T-helper 17 cell (primary cell): ENCODE results near the gene B3GNT2. TPM values are rescaled to one million over a fixed set of nuclear protein-coding genes. Genes with fewer than 3 reads are reported as not detected.
A peak's percentile ranks its signal among the peaks of the same experiment; 100 is the strongest.
"Not testable (repeated sequence)": the region's sequence is repeated elsewhere in the genome, so short reads cannot be mapped to it uniquely, and the experiment has no call there.

Source experiments
- ATAC-seq: fragments of 150-1000 bp; cut with Tn5 transposase; 2 replicates; pipeline ENCODE4 v1.10.0; 2021; ENCODE audit warnings: mild to moderate bottlenecking, moderate library complexity
- DNase-seq, 3 donors: peaks; one replicate each; pipeline versions ENCODE4 v3.0.0 to v3.0.0-alpha.2; 2020 to 2021
- H3K9me3 ChIP-seq: one replicate; pipeline ENCODE4 v1.7.0; 2013; ENCODE audit warnings: low read length, mild to moderate bottlenecking; ENCODE audit not compliant: control insufficient read depth, poor library complexity, severe bottlenecking
- H3K27ac Mint-ChIP-seq: one replicate; pipeline ENCODE4 v1.8.0; 2022; ENCODE audit warnings: mild to moderate bottlenecking, moderate library complexity, mixed read lengths
- H3K27me3 Mint-ChIP-seq: one replicate; pipeline ENCODE4 v1.8.0; 2022; ENCODE audit warnings: mixed read lengths
- H3K36me3 Mint-ChIP-seq: one replicate; pipeline ENCODE4 v1.8.0; 2022; ENCODE audit warnings: low read depth, mixed read lengths
- H3K4me1 Mint-ChIP-seq: one replicate; pipeline ENCODE4 v1.8.0; 2022; ENCODE audit warnings: mild to moderate bottlenecking, mixed read lengths
- H3K4me3 Mint-ChIP-seq: one replicate; pipeline ENCODE4 v1.8.0; 2022; ENCODE audit warnings: mild to moderate bottlenecking, moderate library complexity, mixed read lengths
- total RNA-seq, 4 donors: library from RNA in 2 of 4; stranded (reverse) in 2 of 4; gene quantifications; one replicate each; pipeline ENCODE4 v1.2.3 and lab custom pipeline; 2022 to 2026

B3GNT2 gene
- total RNA-seq (10 to 100 TPM; 39.1 to 43.9 TPM), total RNA-seq (lab: John Stamatoyannopoulos, UW) (43.8 to 62.8 reads per million in 2 donors)

- Mint-ChIP-seq H3K4me3 (peak within 1 kb of the TSS; percentile 92), H3K4me1 (peaks cover 32% of the 10 kb centered on the region), H3K27me3 (no peaks in the 10 kb centered on the region), H3K27ac (peak within 1 kb of the TSS; percentile 89), H3K36me3 (no peaks in the 10 kb centered on the region)
- H3K9me3 ChIP-seq, result no peaks in the 10 kb centered on the region
- DNase-seq, result peak; percentile 77 to 85 (median 81)
- peak; percentile 81 for ATAC-seq
Measured at GRCh38 chr2:62195421-62196277, at the start of gene B3GNT2. TSS of gene B3GNT2 (plus strand) at chr2:62196115. CDS start at chr2:62222221, 26,106 bp downstream.

GRCh38 chr2:62146790-62147189, 49.1 kb upstream of the B3GNT2 start:
- not testable (repeated sequence) for H3K4me1 Mint-ChIP-seq, H3K36me3 Mint-ChIP-seq, H3K27ac Mint-ChIP-seq, ATAC-seq, H3K9me3 ChIP-seq, H3K27me3 Mint-ChIP-seq
- H3K4me3 Mint-ChIP-seq, result peak overlapping the region; percentile 25
- DNase-seq, result peak in 1 of 3 donors; percentile 9

- no peak for ATAC-seq
- no peak for DNase-seq
Measured at GRCh38 chr2:62147610-62148301, 48.2 kb upstream of the B3GNT2 start.

GRCh38 chr2:62149708-62150107, 46.2 kb upstream of the B3GNT2 start:
- H3K4me1 Mint-ChIP-seq, result peaks cover 2% of the 10 kb centered on the region
- no peak overlapping the region for H3K27ac Mint-ChIP-seq
- H3K4me3 Mint-ChIP-seq, result no peak overlapping the region
- no peaks in the 10 kb centered on the region for H3K9me3 ChIP-seq
- DNase-seq (no peak), ATAC-seq (no peak)
- no peaks in the 10 kb centered on the region for H3K27me3 Mint-ChIP-seq
- peaks cover 2% of the 10 kb centered on the region for H3K36me3 Mint-ChIP-seq

More at GRCh38 chr2:62147610-62148301, 48.2 kb upstream of the B3GNT2 start:
- no peaks in the 10 kb centered on the region for H3K9me3 ChIP-seq
- no peak overlapping the region for H3K4me3 Mint-ChIP-seq
- peaks cover 2% of the 10 kb centered on the region for H3K4me1 Mint-ChIP-seq
- H3K27ac Mint-ChIP-seq, result no peak overlapping the region
- peaks cover 2% of the 10 kb centered on the region for H3K36me3 Mint-ChIP-seq
- no peaks in the 10 kb centered on the region for H3K27me3 Mint-ChIP-seq

- Mint-ChIP-seq H3K27me3 (no peaks in the 10 kb centered on the region), H3K4me3 (no peak overlapping the region), H3K27ac (no peak overlapping the region), H3K4me1 (peaks cover 2% of the 10 kb centered on the region), H3K36me3 (peaks cover 2% of the 10 kb centered on the region)
- no peak for ATAC-seq
- no peaks in the 10 kb centered on the region for H3K9me3 ChIP-seq
- DNase-seq, result no peak
Measured at GRCh38 chr2:62150597-62151305, 45.2 kb upstream of the B3GNT2 start.

- DNase-seq, result no peak
Measured at GRCh38 chr2:62151306-62151638, 44.6 kb upstream of the B3GNT2 start.

GRCh38 chr2:62152000-62152399, 43.9 kb upstream of the B3GNT2 start:
- no peak for DNase-seq

More at GRCh38 chr2:62151306-62151638, 44.6 kb upstream of the B3GNT2 start:
- ATAC-seq, result no peak
- no peak overlapping the region for H3K27ac Mint-ChIP-seq
- H3K9me3 ChIP-seq, result no peaks in the 10 kb centered on the region
- H3K36me3 Mint-ChIP-seq, result peaks cover 2% of the 10 kb centered on the region
- no peaks in the 10 kb centered on the region for H3K27me3 Mint-ChIP-seq
- H3K4me3 Mint-ChIP-seq, result no peak overlapping the region
- H3K4me1 Mint-ChIP-seq, result peaks cover 2% of the 10 kb centered on the region

GRCh38 chr2:62156861-62157496, 38.9 kb upstream of the B3GNT2 start:
- DNase-seq (no peak), ATAC-seq (no peak)
- H3K27ac Mint-ChIP-seq, result no peak overlapping the region
- no peaks in the 10 kb centered on the region for H3K9me3 ChIP-seq
- H3K27me3 Mint-ChIP-seq, result no peaks in the 10 kb centered on the region
- H3K36me3 Mint-ChIP-seq, result no peaks in the 10 kb centered on the region
- H3K4me1 Mint-ChIP-seq, result no peaks in the 10 kb centered on the region
- no peak overlapping the region for H3K4me3 Mint-ChIP-seq

More at GRCh38 chr2:62152000-62152399, 43.9 kb upstream of the B3GNT2 start:
- H3K4me1 Mint-ChIP-seq, result peaks cover 2% of the 10 kb centered on the region
- no peaks in the 10 kb centered on the region for H3K27me3 Mint-ChIP-seq
- no peak for ATAC-seq
- no peak overlapping the region for H3K4me3 Mint-ChIP-seq
- H3K36me3 Mint-ChIP-seq, result peaks cover 2% of the 10 kb centered on the region
- H3K27ac Mint-ChIP-seq, result no peak overlapping the region
- H3K9me3 ChIP-seq, result no peaks in the 10 kb centered on the region

- Mint-ChIP-seq H3K4me1 (no peaks in the 10 kb centered on the region), H3K36me3 (no peaks in the 10 kb centered on the region), H3K4me3 (no peak overlapping the region), H3K27me3 (no peaks in the 10 kb centered on the region), H3K27ac (no peak overlapping the region)
- no peak for ATAC-seq
- H3K9me3 ChIP-seq, result no peaks in the 10 kb centered on the region
- DNase-seq, result no peak
Measured at GRCh38 chr2:62158444-62159121, 37.3 kb upstream of the B3GNT2 start.

- H3K4me3 Mint-ChIP-seq, H3K4me1 Mint-ChIP-seq, H3K27me3 Mint-ChIP-seq, ATAC-seq, H3K9me3 ChIP-seq, DNase-seq, H3K27ac Mint-ChIP-seq, H3K36me3 Mint-ChIP-seq: not testable (repeated sequence)
Measured at GRCh38 chr2:62160691-62161090, 35.2 kb upstream of the B3GNT2 start.

GRCh38 chr2:62163106-62163831, 32.6 kb upstream of the B3GNT2 start:
- DNase-seq (no peak), ATAC-seq (no peak)
- H3K9me3 ChIP-seq, result no peaks in the 10 kb centered on the region
- Mint-ChIP-seq H3K27ac (no peak overlapping the region), H3K4me3 (no peak overlapping the region), H3K36me3 (peaks cover 2% of the 10 kb centered on the region), H3K4me1 (no peaks in the 10 kb centered on the region), H3K27me3 (no peaks in the 10 kb centered on the region)

GRCh38 chr2:62163834-62164233, 32.1 kb upstream of the B3GNT2 start:
- DNase-seq, result no peak
- Mint-ChIP-seq H3K4me1 (no peaks in the 10 kb centered on the region), H3K27me3 (no peaks in the 10 kb centered on the region), H3K4me3 (no peak overlapping the region), H3K27ac (no peak overlapping the region), H3K36me3 (peaks cover 2% of the 10 kb centered on the region)
- no peak for ATAC-seq
- H3K9me3 ChIP-seq, result no peaks in the 10 kb centered on the region
